ENCODE measurements around the gene DNAH5. TPM values are rescaled to one million over a fixed set of nuclear protein-coding genes. Genes with fewer than 3 reads are reported as not detected.

DNAH5 gene
- polyA plus RNA-seq, 3 donors from 2014 or later = not detected

DNA sequence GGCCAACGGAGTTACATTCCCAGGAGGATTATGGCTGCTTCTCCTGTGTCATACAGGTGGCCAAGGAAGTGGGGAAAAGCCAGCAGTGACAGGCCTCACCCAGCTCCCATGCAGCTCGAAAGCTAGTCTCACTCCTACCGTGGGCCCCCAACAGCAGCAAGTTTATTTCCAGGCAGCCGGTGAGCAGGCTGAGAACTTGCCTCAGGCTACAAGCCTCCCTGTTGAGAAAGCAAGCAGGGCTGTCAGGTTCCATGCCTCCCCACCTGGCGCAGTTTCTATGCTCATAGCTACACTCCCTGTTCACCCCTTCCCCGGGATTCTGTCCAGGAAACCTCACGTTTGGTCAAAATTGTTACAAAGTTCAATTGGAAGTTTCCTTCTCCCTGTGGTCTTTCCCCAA, 27.5 kb upstream of the DNAH5 start:
- no peak for DNase-seq
- Mint-ChIP-seq H3K4me1 (no peaks in the 10 kb centered on the region), H3K9me3 (no peaks in the 10 kb centered on the region), H3K36me3 (no peaks in the 10 kb centered on the region), H3K4me3 (no peak overlapping the region), H3K27ac (no peak overlapping the region), H3K27me3 (ENCODE audit: low read depth in 3 of 3) (peaks cover 0 to 2% (median 0%) of the 10 kb centered on the region in 3 donors)

DNA sequence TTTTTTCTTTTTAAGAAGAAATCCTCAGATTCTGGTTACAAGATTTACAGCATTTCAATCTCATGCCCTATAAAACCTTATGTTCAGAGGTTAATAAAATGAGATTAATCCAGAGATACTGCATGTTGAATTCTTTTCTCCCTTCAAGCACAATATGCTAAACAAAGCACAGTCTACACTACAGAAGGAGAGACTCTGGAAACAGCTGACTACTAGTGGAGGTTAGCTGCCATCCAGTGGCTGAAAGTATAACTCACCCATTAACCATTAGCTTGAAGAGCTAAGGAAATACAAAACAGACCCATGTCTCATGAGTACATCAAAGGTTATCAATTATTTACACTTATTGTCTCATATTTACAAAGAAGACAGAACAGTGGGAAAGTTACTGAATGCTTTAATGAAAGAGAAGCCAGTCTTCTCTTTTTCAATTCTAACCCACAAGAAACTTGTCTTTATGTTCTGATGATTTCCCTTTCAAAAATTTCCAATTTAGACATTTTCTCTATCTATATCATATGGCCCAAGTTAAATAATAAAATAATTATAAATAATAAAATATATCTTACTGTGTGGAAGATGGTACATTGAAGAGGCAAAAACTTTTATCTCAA, 12.7 kb upstream of the DNAH5 start:
- Mint-ChIP-seq H3K9me3 (no peaks in the 10 kb centered on the region), H3K27ac (no peak overlapping the region), H3K36me3 (no peaks in the 10 kb centered on the region), H3K27me3 (ENCODE audit: low read depth in 3 of 3) (peaks cover 0 to 4% (median 2%) of the 10 kb centered on the region in 3 donors), H3K4me1 (peaks cover 0 to 2% of the 10 kb centered on the region in 2 donors), H3K4me3 (no peak overlapping the region)
- DNase-seq = no peak

DNA sequence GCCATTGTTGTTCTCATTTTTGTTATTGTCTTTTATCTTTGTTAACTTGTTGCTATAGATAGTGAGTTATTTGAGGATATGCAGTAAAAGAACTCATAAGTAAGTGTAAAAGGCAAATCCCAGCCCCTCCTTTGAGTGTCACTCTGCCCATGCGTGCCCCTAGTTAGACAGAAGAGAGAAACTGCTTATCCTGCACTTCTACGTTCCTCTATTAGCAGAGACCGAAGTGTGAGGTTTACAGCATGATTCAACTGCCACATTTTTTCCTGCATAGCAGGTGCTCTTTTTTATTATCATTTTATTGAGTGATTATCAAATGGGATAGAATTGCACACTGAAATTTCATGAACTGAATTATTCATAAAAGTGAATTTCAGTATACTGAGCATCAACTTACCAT, 12.0 kb upstream of the DNAH5 start:
- Mint-ChIP-seq H3K27ac (no peak overlapping the region), H3K4me1 (peaks cover 0 to 2% of the 10 kb centered on the region in 2 donors), H3K36me3 (no peaks in the 10 kb centered on the region), H3K4me3 (no peak overlapping the region), H3K9me3 (no peaks in the 10 kb centered on the region), H3K27me3 (ENCODE audit: low read depth in 3 of 3) (peaks cover 0 to 4% (median 2%) of the 10 kb centered on the region in 3 donors)
- no peak for DNase-seq

DNA sequence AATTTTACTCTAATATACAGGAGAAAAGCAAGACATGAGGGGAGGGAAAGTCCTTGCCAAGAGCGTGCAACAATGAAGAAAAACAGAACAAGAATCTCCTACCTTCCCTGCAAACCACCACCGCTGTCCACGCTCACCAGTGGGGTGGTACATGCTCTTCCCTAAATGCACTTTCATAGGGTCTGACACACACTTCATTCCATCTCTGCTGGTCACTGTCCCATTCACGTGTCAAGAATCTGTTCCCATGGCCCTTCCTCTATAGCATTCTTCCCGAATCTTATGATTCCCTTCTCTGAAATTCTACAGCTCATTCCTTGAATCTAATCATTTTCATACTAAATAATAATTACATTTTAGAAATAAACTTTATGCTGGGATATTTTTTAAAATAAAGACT, 11.4 kb upstream of the DNAH5 start:
- Mint-ChIP-seq H3K27ac (no peak overlapping the region), H3K36me3 (no peaks in the 10 kb centered on the region), H3K4me3 (no peak overlapping the region), H3K27me3 (ENCODE audit: low read depth in 3 of 3) (peaks cover 0 to 4% (median 2%) of the 10 kb centered on the region in 3 donors), H3K9me3 (no peaks in the 10 kb centered on the region), H3K4me1 (peaks cover 0 to 2% of the 10 kb centered on the region in 2 donors)
- DNase-seq = no peak

DNA sequence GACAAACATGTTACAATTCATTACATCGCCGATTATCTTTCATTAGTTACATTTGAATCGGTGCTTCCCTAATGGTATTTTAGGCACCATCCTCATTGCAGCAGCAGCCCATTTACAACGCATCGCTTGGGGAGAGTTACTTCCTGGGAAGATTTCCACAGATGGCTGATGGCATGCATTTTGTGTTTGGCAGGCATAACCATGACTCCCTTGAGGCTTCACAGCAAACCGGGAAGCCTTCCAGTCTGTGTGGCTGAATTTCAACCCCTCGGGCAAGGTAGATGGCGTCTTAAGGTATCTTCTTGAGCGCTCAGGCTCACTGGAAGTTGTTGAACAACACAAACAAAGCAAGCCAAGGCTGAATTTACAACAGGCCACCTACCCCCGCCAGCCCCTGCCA, 1.6 kb upstream of the DNAH5 start:
- Mint-ChIP-seq H3K9me3 (no peaks in the 10 kb centered on the region), H3K27ac (no peak overlapping the region), H3K4me1 (peaks cover 0 to 12% of the 10 kb centered on the region in 2 donors), H3K27me3 (ENCODE audit: low read depth in 3 of 3) (no peaks in the 10 kb centered on the region), H3K4me3 (no peak overlapping the region), H3K36me3 (no peaks in the 10 kb centered on the region)
- no peak for DNase-seq

DNA sequence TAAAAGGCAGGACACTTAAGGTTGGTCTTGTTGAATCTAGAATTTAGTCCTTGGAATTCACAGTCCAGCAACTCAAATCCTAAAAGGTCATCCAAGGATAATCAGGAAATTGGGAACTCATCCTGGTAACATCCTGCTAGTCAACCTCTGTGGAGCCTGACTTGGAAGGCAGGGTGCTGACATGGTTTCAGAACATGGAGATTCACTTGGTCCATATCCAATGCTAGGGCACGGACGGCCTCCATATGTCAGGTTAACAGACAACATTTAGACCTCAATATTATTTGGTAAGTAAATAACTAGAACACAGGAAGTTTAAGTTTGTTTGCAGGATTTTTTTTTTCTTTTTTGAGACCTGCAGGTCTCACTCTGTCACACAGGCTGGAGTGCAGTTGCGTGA, 783 bp upstream of the DNAH5 start:
- Mint-ChIP-seq H3K4me1 (peaks cover 0 to 12% of the 10 kb centered on the region in 2 donors), H3K4me3 (no peak overlapping the region), H3K27ac (no peak overlapping the region), H3K27me3 (ENCODE audit: low read depth in 3 of 3) (no peaks in the 10 kb centered on the region), H3K9me3 (no peaks in the 10 kb centered on the region), H3K36me3 (no peaks in the 10 kb centered on the region)
- DNase-seq = no peak

DNA sequence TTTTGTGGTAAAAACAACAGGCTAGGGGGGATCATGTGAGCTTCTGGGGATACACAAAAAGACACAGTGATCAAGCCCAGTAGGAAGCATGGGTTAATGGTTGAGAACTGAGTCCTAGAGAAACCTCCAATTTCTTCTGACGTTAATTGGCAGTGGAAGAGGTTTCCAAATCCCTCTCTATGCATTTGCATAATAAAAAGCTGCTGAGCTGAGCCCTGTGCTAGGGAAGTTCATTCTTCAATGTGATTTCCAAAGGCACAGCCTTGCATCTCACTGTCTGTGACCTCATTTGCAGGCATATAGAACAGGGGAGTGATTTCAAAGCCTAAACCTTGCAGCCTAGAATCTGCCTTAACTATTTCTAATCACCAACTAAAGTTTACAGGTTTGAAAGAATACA, 812 bp downstream of the DNAH5 start:
- H3K27ac Mint-ChIP-seq = no peak overlapping the region
- no peak overlapping the region for H3K4me3 Mint-ChIP-seq
- H3K4me1 Mint-ChIP-seq = peaks cover 0 to 12% of the 10 kb centered on the region in 2 donors
- DNase-seq = no peak
- H3K36me3 Mint-ChIP-seq = no peaks in the 10 kb centered on the region
- H3K27me3 Mint-ChIP-seq (ENCODE audit: low read depth in 3 of 3) = no peaks in the 10 kb centered on the region
- peaks cover 0 to 1% (median 0%) of the 10 kb centered on the region in 6 donors for H3K9me3 Mint-ChIP-seq

DNA sequence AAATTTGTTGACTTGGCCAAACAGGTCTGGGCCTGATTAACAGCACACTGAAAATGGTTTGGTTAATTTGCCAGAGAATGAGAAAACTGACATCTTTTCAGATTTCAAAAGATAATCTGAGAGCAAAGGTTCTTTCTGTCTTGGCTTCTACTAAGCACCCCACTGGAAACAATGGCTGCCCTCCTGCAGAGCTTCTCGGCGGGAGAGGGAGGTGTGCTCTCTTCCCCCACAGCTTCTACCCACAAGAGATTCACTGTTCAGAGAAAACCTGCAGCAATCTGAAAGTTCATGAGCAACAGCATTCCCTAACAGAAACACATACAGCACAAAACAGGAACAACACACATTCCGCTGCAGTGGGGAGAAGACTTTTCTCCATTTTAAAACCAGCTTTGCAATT, 3.0 kb downstream of the DNAH5 start:
- H3K9me3 Mint-ChIP-seq = peaks cover 0 to 1% (median 0%) of the 10 kb centered on the region in 6 donors
- no peak for DNase-seq
- H3K27ac Mint-ChIP-seq = no peak overlapping the region
- H3K36me3 Mint-ChIP-seq = no peaks in the 10 kb centered on the region
- no peaks in the 10 kb centered on the region for H3K27me3 Mint-ChIP-seq (ENCODE audit: low read depth in 3 of 3)
- no peak overlapping the region for H3K4me3 Mint-ChIP-seq
- H3K4me1 Mint-ChIP-seq = peaks cover 0 to 12% of the 10 kb centered on the region in 2 donors

DNA sequence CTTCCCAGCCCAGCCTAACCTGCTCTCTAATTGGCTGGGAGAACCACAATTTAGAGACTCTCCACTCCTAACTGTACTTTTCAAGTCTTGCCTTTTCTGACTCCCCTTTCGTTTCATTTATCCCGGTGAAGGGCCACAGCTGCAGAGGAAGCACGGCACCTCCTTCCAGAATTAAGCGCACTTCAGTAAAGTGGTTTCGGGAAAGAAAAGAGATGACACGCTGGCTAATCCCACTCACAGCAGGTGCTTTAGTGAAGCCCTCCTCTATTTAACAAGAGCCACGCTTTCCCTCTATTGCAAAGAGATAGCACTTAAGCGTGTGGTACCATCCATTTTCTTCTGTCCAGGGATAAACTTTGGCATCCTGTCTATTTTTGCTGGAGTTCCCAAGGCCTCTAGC, 4.8 kb downstream of the DNAH5 start:
- H3K9me3 Mint-ChIP-seq = peaks cover 0 to 1% (median 0%) of the 10 kb centered on the region in 6 donors
- no peak overlapping the region for H3K27ac Mint-ChIP-seq
- H3K4me3 Mint-ChIP-seq = no peak overlapping the region
- H3K4me1 Mint-ChIP-seq = peaks cover 0 to 12% of the 10 kb centered on the region in 2 donors
- no peaks in the 10 kb centered on the region for H3K36me3 Mint-ChIP-seq
- H3K27me3 Mint-ChIP-seq (ENCODE audit: low read depth in 3 of 3) = peaks cover 0 to 2% (median 0%) of the 10 kb centered on the region in 3 donors
- DNase-seq = no peak

DNA sequence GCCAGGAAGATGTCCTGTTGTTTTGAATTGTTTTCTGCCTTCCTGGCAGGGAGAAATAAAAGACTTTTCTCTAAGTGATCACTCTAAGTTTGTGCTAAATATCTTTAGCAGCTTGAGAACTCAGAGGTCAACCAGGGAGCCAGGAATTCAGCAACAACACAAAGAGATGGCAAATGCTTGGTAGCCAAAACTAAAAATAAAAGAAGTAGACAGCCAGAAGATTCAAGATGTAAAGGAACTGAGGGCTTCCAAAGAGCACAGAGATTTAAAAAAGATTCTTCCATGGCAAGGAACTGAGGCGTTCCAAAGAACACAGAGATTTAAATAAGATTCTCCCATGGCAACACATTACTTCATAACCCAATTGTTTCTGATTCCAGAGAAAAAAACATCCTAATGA, 9.6 kb downstream of the DNAH5 start:
- Mint-ChIP-seq H3K36me3 (peaks cover 0 to 3% (median 0%) of the 10 kb centered on the region in 3 donors), H3K9me3 (peaks cover 0 to 2% (median 0%) of the 10 kb centered on the region in 6 donors)
- DNase-seq = no peak

DNA sequence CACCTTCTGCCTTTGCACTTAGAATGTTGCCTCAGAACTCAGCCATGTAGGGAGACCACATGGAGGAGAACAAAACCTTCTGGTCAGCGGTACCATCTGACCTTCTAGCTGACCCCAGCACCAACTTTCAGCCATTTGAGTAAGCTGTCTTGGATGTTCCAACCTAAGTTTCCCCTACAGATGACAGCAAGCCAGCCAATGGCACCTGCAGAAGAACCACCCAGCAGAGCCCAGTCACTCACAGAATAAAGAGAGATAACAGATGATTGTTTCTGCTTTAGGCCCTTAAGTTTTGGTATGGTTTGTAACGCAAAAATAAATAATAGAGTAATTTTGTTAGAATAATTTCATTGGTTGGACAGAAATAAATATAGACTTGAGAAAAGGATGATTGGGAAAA, 10.4 kb downstream of the DNAH5 start:
- DNase-seq = no peak
- peaks cover 0 to 3% (median 0%) of the 10 kb centered on the region in 3 donors for H3K36me3 Mint-ChIP-seq
- no peak overlapping the region for H3K27ac Mint-ChIP-seq
- H3K4me3 Mint-ChIP-seq = no peak overlapping the region
- peaks cover 0 to 2% (median 0%) of the 10 kb centered on the region in 6 donors for H3K9me3 Mint-ChIP-seq
- H3K4me1 Mint-ChIP-seq = no peaks in the 10 kb centered on the region
- peaks cover 0 to 2% (median 0%) of the 10 kb centered on the region in 3 donors for H3K27me3 Mint-ChIP-seq (ENCODE audit: low read depth in 3 of 3)

More for the DNA sequence above, 9.6 kb downstream of the DNAH5 start:
- Mint-ChIP-seq H3K27ac (no peak overlapping the region), H3K4me3 (no peak overlapping the region), H3K4me1 (no peaks in the 10 kb centered on the region), H3K27me3 (ENCODE audit: low read depth in 3 of 3) (peaks cover 0 to 2% (median 0%) of the 10 kb centered on the region in 3 donors)

DNA sequence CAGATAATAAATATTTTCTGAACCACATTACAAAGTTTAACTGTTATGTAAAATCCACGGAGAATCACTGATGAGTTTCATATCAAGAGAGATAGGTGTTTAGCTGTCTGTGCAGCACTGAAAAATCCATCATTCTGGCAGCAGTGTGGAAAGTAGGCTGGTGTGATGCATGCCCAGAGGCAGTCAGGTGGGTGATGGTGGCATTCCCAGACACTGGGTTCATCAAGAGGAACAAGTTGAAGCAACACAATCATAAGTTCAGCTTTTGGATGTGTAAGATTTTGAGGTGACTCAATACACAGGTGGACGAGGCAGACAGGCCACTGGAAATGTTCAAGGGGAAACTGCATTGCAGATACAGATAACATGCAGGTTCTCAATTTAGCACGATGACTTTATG, 11.9 kb downstream of the DNAH5 start:
- Mint-ChIP-seq H3K36me3 (peaks cover 0 to 3% (median 0%) of the 10 kb centered on the region in 3 donors), H3K9me3 (peaks cover 0 to 2% (median 0%) of the 10 kb centered on the region in 6 donors), H3K27me3 (ENCODE audit: low read depth in 3 of 3) (peaks cover 0 to 2% (median 0%) of the 10 kb centered on the region in 3 donors), H3K4me3 (no peak overlapping the region), H3K4me1 (no peaks in the 10 kb centered on the region), H3K27ac (no peak overlapping the region)
- DNase-seq = no peak

DNA sequence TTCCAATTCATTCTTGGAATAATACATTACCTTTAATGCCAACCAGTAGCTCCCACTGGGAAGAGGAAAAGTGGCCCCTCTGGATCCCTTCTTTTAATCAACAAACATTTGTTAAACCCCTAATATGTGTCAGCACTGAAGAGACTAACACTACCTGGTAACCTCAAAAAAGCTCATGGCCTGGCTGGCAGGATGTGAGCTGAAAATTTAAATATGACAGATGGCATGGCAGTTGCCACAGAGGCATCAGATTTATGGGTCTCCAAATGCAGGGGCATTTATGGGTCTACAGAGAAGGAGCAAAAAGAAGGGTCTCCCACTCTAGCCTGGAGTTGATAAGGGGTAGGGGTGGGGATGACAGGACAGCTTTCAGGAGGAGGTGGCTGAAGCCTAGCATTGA, 12.5 kb downstream of the DNAH5 start:
- H3K27me3 Mint-ChIP-seq (ENCODE audit: low read depth in 3 of 3) = peaks cover 0 to 2% (median 0%) of the 10 kb centered on the region in 3 donors
- no peak overlapping the region for H3K4me3 Mint-ChIP-seq
- H3K9me3 Mint-ChIP-seq = peaks cover 0 to 2% (median 0%) of the 10 kb centered on the region in 6 donors
- no peak overlapping the region for H3K27ac Mint-ChIP-seq
- H3K36me3 Mint-ChIP-seq = peaks cover 0 to 3% (median 0%) of the 10 kb centered on the region in 3 donors
- DNase-seq = no peak
- H3K4me1 Mint-ChIP-seq = no peaks in the 10 kb centered on the region

DNA sequence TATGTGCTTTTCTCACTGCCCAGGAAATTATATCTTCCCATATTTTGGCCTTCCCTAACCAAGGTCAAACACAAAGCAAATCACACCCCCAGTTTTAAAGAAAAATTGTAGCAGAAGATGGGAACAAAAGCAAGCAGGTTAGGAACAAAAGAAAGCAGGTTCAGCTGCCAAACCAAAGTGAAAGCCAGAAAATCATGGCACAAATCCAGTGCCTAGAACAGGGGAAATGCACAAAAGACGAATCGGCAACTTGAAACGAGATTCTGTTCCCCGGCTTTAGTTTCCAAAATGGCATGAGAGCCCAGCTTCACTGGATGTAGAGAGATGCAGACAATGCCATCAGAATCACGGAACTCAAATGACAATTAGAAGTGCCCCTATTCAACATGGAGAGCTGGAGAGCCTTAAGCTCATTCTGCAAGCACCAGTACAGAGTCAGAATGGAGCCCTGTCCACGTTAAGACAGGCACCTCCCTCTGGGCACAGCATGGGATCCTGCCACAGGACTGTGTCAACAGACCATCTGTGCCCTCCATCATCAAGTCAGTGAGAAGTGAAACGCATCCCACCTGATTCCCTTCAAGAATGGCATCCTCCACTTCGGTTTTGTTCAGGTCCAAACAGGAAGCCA, 13.8 kb downstream of the DNAH5 start:
- H3K36me3 Mint-ChIP-seq = peaks cover 0 to 3% (median 0%) of the 10 kb centered on the region in 3 donors
- no peak for DNase-seq
- no peak overlapping the region for H3K4me3 Mint-ChIP-seq
- H3K27ac Mint-ChIP-seq = no peak overlapping the region
- no peaks in the 10 kb centered on the region for H3K27me3 Mint-ChIP-seq (ENCODE audit: low read depth in 3 of 3)
- no peaks in the 10 kb centered on the region for H3K4me1 Mint-ChIP-seq
- peaks cover 0 to 2% (median 0%) of the 10 kb centered on the region in 6 donors for H3K9me3 Mint-ChIP-seq

Measured in immature natural killer cell (primary cell).